Stomach smooth muscle (tissue), 2 donors: Measurements from ENCODE around the gene C11orf54.

ENCODE experiments used
- H3K27ac ChIP-seq: one replicate; pipeline ENCODE4 v1.7.0; 2013; ENCODE audit warnings: mild to moderate bottlenecking, low read length, inconsistent platforms
- H3K27me3 ChIP-seq, 2 donors: one replicate each; pipeline ENCODE4 v1.7.0; 2013; ENCODE audit warnings: low read length in 2 of 2; ENCODE audit not compliant: insufficient read depth in 2 of 2, control insufficient read depth in 1 of 2
- H3K36me3 ChIP-seq, 2 donors: one replicate each; pipeline ENCODE4 v1.7.0; 2013; ENCODE audit warnings: low read length in 2 of 2; ENCODE audit not compliant: control insufficient read depth in 2 of 2, insufficient read depth in 2 of 2
- H3K4me1 ChIP-seq: one replicate; pipeline ENCODE4 v1.7.0; 2013; ENCODE audit warnings: low read length; ENCODE audit not compliant: control insufficient read depth, insufficient read depth
- H3K4me3 ChIP-seq, 2 donors: one replicate each; pipeline ENCODE4 v1.7.0; 2013; ENCODE audit warnings: low read length in 2 of 2
- H3K9ac ChIP-seq, 2 donors: one replicate each; pipeline ENCODE4 v1.7.0; 2013; ENCODE audit warnings: low read length in 2 of 2, mild to moderate bottlenecking in 1 of 2
- H3K9me3 ChIP-seq, 2 donors: one replicate each; pipeline ENCODE4 v1.7.0; 2013; ENCODE audit warnings: low read length in 2 of 2; ENCODE audit not compliant: control insufficient read depth in 2 of 2
- donor health status: healthy.
- donor health status: Pancreatic carcinoma.

The C11orf54 gene

GRCh38 chr11:93741094-93741881 is at the start of gene C11orf54, which contains the start of gene TAF1D:
C11orf54 (plus strand) TSS chr11:93741672; CDS start chr11:93747394, 5,722 bp downstream.
TAF1D (minus strand) TSS chr11:93741495; CDS start chr11:93739304, 2,191 bp downstream.
- peaks cover 8 to 13% of the 10 kb centered on the region in 2 donors for H3K36me3 ChIP-seq
- peak within 1 kb of the TSS; percentile 97 for H3K27ac ChIP-seq
- H3K4me3 ChIP-seq: peak within 1 kb of the TSS; percentile 85 to 98
- H3K9me3 ChIP-seq: no peaks in the 10 kb centered on the region
- peak within 1 kb of the TSS; percentile 86 to 99 for H3K9ac ChIP-seq
- H3K27me3 ChIP-seq: no peaks in the 10 kb centered on the region
- peaks cover 32% of the 10 kb centered on the region for H3K4me1 ChIP-seq

GRCh38 chr11:93694109-93694508 is 47.4 kb upstream of the C11orf54 start:
- no peak overlapping the region for H3K4me3 ChIP-seq
- peaks cover 21 to 28% of the 10 kb centered on the region in 2 donors for H3K36me3 ChIP-seq
- no peaks in the 10 kb centered on the region for H3K27me3 ChIP-seq
- H3K9ac ChIP-seq: no peak overlapping the region
- no peak overlapping the region for H3K27ac ChIP-seq
- H3K4me1 ChIP-seq: no peaks in the 10 kb centered on the region
- H3K9me3 ChIP-seq: no peaks in the 10 kb centered on the region

- no peak overlapping the region for H3K27ac ChIP-seq
- no peak overlapping the region for H3K9ac ChIP-seq
- H3K4me3 ChIP-seq: no peak overlapping the region
- no peaks in the 10 kb centered on the region for H3K4me1 ChIP-seq
- H3K9me3 ChIP-seq: no peaks in the 10 kb centered on the region
- peaks cover 16 to 25% of the 10 kb centered on the region in 2 donors for H3K36me3 ChIP-seq
- H3K27me3 ChIP-seq: no peaks in the 10 kb centered on the region
Observed at GRCh38 chr11:93694557-93694956, 46.9 kb upstream of the C11orf54 start.

- Histone ChIP-seq H3K4me1 (no peaks in the 10 kb centered on the region), H3K9ac (no peak overlapping the region), H3K27me3 (no peaks in the 10 kb centered on the region), H3K36me3 (peaks cover 17 to 29% of the 10 kb centered on the region in 2 donors), H3K27ac (no peak overlapping the region), H3K9me3 (no peaks in the 10 kb centered on the region), H3K4me3 (no peak overlapping the region)
Observed at GRCh38 chr11:93697611-93698010, 43.9 kb upstream of the C11orf54 start.

- Histone ChIP-seq H3K4me1 (no peaks in the 10 kb centered on the region), H3K4me3 (no peak overlapping the region), H3K9ac (no peak overlapping the region), H3K36me3 (peaks cover 22 to 27% of the 10 kb centered on the region in 2 donors), H3K27me3 (no peaks in the 10 kb centered on the region), H3K27ac (no peak overlapping the region), H3K9me3 (no peaks in the 10 kb centered on the region)
Observed at GRCh38 chr11:93700830-93701229, 40.6 kb upstream of the C11orf54 start.

GRCh38 chr11:93704237-93704636 is 37.2 kb upstream of the C11orf54 start:
- Histone ChIP-seq H3K9me3 (no peaks in the 10 kb centered on the region), H3K4me3 (no peak overlapping the region), H3K36me3 (peaks cover 19 to 20% of the 10 kb centered on the region in 2 donors)

GRCh38 chr11:93710239-93710638 is 31.2 kb upstream of the C11orf54 start:
- Histone ChIP-seq H3K27me3 (no peaks in the 10 kb centered on the region), H3K4me3 (no peak overlapping the region), H3K9ac (no peak overlapping the region), H3K27ac (no peak overlapping the region), H3K9me3 (no peaks in the 10 kb centered on the region), H3K4me1 (no peaks in the 10 kb centered on the region), H3K36me3 (peaks cover 15 to 17% of the 10 kb centered on the region in 2 donors)

More at GRCh38 chr11:93704237-93704636, 37.2 kb upstream of the C11orf54 start:
- H3K4me1 ChIP-seq: no peaks in the 10 kb centered on the region
- H3K27ac ChIP-seq: no peak overlapping the region
- H3K9ac ChIP-seq: no peak overlapping the region
- no peaks in the 10 kb centered on the region for H3K27me3 ChIP-seq

- Histone ChIP-seq H3K4me1 (no peaks in the 10 kb centered on the region), H3K36me3 (peaks cover 20 to 22% of the 10 kb centered on the region in 2 donors), H3K9me3 (no peaks in the 10 kb centered on the region), H3K27me3 (no peaks in the 10 kb centered on the region), H3K4me3 (no peak overlapping the region), H3K9ac (no peak overlapping the region), H3K27ac (no peak overlapping the region)
Observed at GRCh38 chr11:93712678-93713077, 28.8 kb upstream of the C11orf54 start.

- H3K9ac ChIP-seq: no peak overlapping the region
- H3K27me3 ChIP-seq: no peaks in the 10 kb centered on the region
- no peak overlapping the region for H3K4me3 ChIP-seq
- no peak overlapping the region for H3K27ac ChIP-seq
- no peaks in the 10 kb centered on the region for H3K4me1 ChIP-seq
- H3K36me3 ChIP-seq: peaks cover 6 to 14% of the 10 kb centered on the region in 2 donors
- H3K9me3 ChIP-seq: no peaks in the 10 kb centered on the region
Observed at GRCh38 chr11:93715797-93716396, 25.6 kb upstream of the C11orf54 start.

- Histone ChIP-seq H3K27ac (no peak overlapping the region), H3K4me1 (no peaks in the 10 kb centered on the region), H3K9me3 (no peaks in the 10 kb centered on the region), H3K9ac (no peak overlapping the region), H3K27me3 (no peaks in the 10 kb centered on the region), H3K36me3 (peaks cover 11 to 17% of the 10 kb centered on the region in 2 donors), H3K4me3 (no peak overlapping the region)
Observed at GRCh38 chr11:93717501-93717900, 24.0 kb upstream of the C11orf54 start.
